ENCODE results near the gene UTP4.

DNA sequence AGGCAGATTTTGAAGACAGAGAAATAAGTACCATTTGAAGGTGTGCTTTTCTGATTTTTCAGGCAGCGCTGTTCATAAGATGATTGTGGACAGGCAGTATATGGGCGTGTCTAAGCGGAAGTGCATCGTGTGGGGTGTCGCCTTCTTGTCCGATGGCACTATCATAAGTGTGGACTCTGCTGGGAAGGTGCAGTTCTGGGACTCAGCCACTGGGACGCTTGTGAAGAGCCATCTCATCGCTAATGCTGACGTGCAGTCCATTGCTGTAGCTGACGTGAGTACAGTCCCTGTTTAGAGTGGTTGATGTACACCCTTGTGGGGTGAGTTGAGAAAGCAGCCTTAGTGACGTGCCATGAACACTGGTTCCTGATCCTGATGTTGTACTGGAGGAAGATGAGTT is 10.7 kb downstream of the UTP4 start:
- TF ChIP-seq TCF12 (IDR thresholded peaks at IDR 0.05; ENCODE audit: low read depth) (no peak), TAF1 (IDR thresholded peaks at IDR 0.05; ENCODE audit: low read depth) (no peak), MAX (IDR thresholded peaks at IDR 0.05) (no peak), CREB1 (IDR thresholded peaks at IDR 0.05; ENCODE audit: low read depth) (no peak), EP300 (IDR thresholded peaks at IDR 0.05; ENCODE audit: borderline replicate concordance) (no peak)
